Esophagus muscularis mucosa (tissue), 4 donors: ENCODE measurements around the gene GDAP2.

Source experiments
- CTCF ChIP-seq, 3 experiments: fragments of 200-600 bp in 2 of 3; fragments of 450-650 bp in 1 of 3; sonication (generic) in 2 of 3; IDR thresholded peaks; one replicate each; pipeline ENCODE4 v1.5.1; 2017 to 2019; ENCODE audit warnings: antibody characterized with exemption in 3 of 3, mild to moderate bottlenecking in 2 of 3, moderate library complexity in 1 of 3
- EP300 ChIP-seq: sonication (generic); formaldehyde crosslinking; IDR thresholded peaks from one replicate; pipeline ENCODE4 v1.6.1; 2017; ENCODE audit warnings: antibody characterized with exemption
- POLR2A ChIP-seq: fragments of 450-650 bp; IDR thresholded peaks from one replicate; pipeline ENCODE4 v1.6.1; 2017; ENCODE audit warnings: antibody characterized with exemption, moderate library complexity, mild to moderate bottlenecking, low read depth
- POLR2AphosphoS5 ChIP-seq, 2 donors: sonication (generic); formaldehyde crosslinking; IDR thresholded peaks; one replicate each; pipeline ENCODE4 v1.6.1; 2017; ENCODE audit warnings: antibody characterized with exemption in 2 of 2

DNA sequence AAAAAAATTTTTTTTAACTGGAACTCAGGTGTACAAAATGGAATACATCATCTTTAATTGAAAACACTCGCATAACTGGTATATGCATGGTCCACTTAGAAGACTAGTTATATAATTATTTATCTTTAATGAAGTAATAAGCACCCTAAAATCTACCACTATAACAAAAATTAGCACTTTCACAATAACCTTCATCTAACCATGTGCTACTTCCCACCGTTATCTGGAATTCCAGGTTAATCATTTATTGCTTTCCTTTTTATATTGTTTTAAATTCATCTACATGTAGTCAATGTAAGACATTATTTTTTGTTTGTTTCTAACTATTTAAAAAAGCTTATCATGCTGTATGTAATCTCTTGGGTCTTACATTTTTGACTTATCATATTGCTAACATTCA lies 39.0 kb downstream of the GDAP2 start:
- TF ChIP-seq CTCF (IDR thresholded peaks at IDR 0.05): no peak
- TF ChIP-seq EP300: no peak
- no peak for TF ChIP-seq POLR2AphosphoS5 (IDR thresholded peaks at IDR 0.05)
- TF ChIP-seq POLR2A: no peak
